Spleen (tissue), 11 donors: ENCODE measurements around the gene ITGB5. TPM values are rescaled to one million over a fixed set of nuclear protein-coding genes. Genes with fewer than 3 reads are reported as not detected.

Source experiments
- DNase-seq: peaks from one replicate; pipeline ENCODE4 v3.0.0-alpha.2; 2020
- H3K27ac ChIP-seq, 8 donors: fragments of 200-600 bp; sonication (generic) in 7 of 8; 1 replicate in 4 of 8; 2 replicates in 4 of 8; pipeline versions ENCODE4 v1.5.0 to v1.8.0; 2016 to 2021; ENCODE audit warnings: inconsistent platforms in 4 of 8, mild to moderate bottlenecking in 4 of 8, moderate library complexity in 1 of 8
- H3K27me3 ChIP-seq, 7 donors: fragments of 200-600 bp; sonication (generic) in 6 of 7; replicated peaks in 1 of 7; 1 replicate in 4 of 7; 2 replicates in 3 of 7; pipeline versions ENCODE4 v1.5.0 to v1.8.0; 2016 to 2021; ENCODE audit warnings: inconsistent platforms in 3 of 7, mild to moderate bottlenecking in 1 of 7
- H3K36me3 ChIP-seq, 6 donors: fragments of 200-600 bp; sonication (generic) in 5 of 6; 1 replicate in 4 of 6; 2 replicates in 2 of 6; pipeline versions ENCODE4 v1.5.0 to v1.8.0; 2016 to 2021; ENCODE audit warnings: inconsistent platforms in 2 of 6
- H3K4me1 ChIP-seq, 6 donors: fragments of 200-600 bp; sonication (generic) in 5 of 6; 1 replicate in 3 of 6; 2 replicates in 3 of 6; pipeline versions ENCODE4 v1.5.0 to v1.8.0; 2016 to 2021; ENCODE audit warnings: inconsistent platforms in 3 of 6
- H3K4me3 ChIP-seq, 8 donors: fragments of 200-600 bp; sonication (generic) in 7 of 8; 1 replicate in 4 of 8; 2 replicates in 4 of 8; pipeline versions ENCODE4 v1.5.0 to v1.8.0; 2016 to 2021; ENCODE audit warnings: inconsistent platforms in 4 of 8, mild to moderate bottlenecking in 4 of 8, moderate library complexity in 2 of 8
- H3K9me3 ChIP-seq, 8 donors: fragments of 200-600 bp; sonication (generic) in 7 of 8; 1 replicate in 4 of 8; 2 replicates in 4 of 8; pipeline versions ENCODE4 v1.5.0 to v1.8.0; 2016 to 2021; ENCODE audit warnings: inconsistent platforms in 4 of 8
- CTCF ChIP-seq, 11 experiments: fragments of 200-600 bp in 7 of 11; fragments of 450-650 bp in 4 of 11; sonication (generic) in 4 of 11; IDR thresholded peaks in 8 of 11; conservative IDR thresholded peaks in 3 of 11; 1 replicate in 7 of 11; 2 replicates in 4 of 11; pipeline versions ENCODE4 v1.4.0 to v1.8.0; 2016 to 2021; ENCODE audit warnings: antibody characterized with exemption in 11 of 11, inconsistent platforms in 4 of 11, mild to moderate bottlenecking in 1 of 11
- POLR2A ChIP-seq, 3 donors: fragments of 450-650 bp; IDR thresholded peaks; one replicate each; pipeline ENCODE4 v1.5.1; 2017; ENCODE audit warnings: antibody characterized with exemption in 3 of 3, mild to moderate bottlenecking in 1 of 3
- POLR2AphosphoS5 ChIP-seq, 3 donors: sonication (generic); formaldehyde crosslinking; IDR thresholded peaks; one replicate each; pipeline ENCODE4 v1.5.1; 2017; ENCODE audit warnings: antibody characterized with exemption in 3 of 3
- WGBS, 5 donors: extraction: QIAGEN DNeasy Blood & Tissue Kit in 3 of 5; methylation state at CpG; one replicate each; pipeline versions ENCODE4 v1.1.5 to v1.1.7; 2013 to 2018; 5-methylcytosine and 5-hydroxymethylcytosine counted together
- intact Hi-C: fragments of 100-400 bp; cut with DNase I; formaldehyde crosslinking; loops from one replicate; pipeline ENCODE4 v1.15.0; 2023; ENCODE audit warnings: low total_unique reads
- polyA plus RNA-seq, 3 donors: library from polyadenylated mRNA; stranded (reverse); fragments of 200-250 nt; gene quantifications; one replicate each; pipeline ENCODE4 v1.2.1, GENCODE V29; 2013
- total RNA-seq, 7 donors: library from RNA; depleted of rRNA in 3 of 7; stranded (reverse); fragments of >200 nt in 3 of 7; fragmentation: NEBNext Ultra II Directional in 4 of 7; extraction: Animal tissue kit (Norgen Biotek cat#: 25700) in 4 of 7; gene quantifications; one replicate each; pipeline versions ENCODE4 v1.1.0 to v1.2.1, GENCODE V29; 2016 to 2021
- donor health status: healthy with polysubstance abuse.
- donor health status: DM: no; HTN: no; CAD: no; lungs with moderate emphysema.
- donor health status: DM: no; HTN: no; CAD: no.
- donor health status: Bipolar disorder and iron deficiency.
- donor health status: healthy.
- donor health status: DM: no; HTN: no; CAD: no.
- donor health status: DM: yes; HTN: yes; CAD: no.

Gene ITGB5
- total and polyA plus RNA-seq, 10 donors: 7.4 to 227 (median 108) TPM

- Histone ChIP-seq H3K9me3 (no peaks in the 10 kb centered on the region), H3K36me3 (no peaks in the 10 kb centered on the region), H3K4me1 (peaks cover 0 to 17% (median 14%) of the 10 kb centered on the region in 6 donors), H3K4me3 (no peak overlapping the region), H3K27ac (no peak overlapping the region), H3K27me3 (no peaks in the 10 kb centered on the region)
- DNase-seq: no peak
- TF ChIP-seq CTCF (IDR thresholded peaks at IDR 0.05 in 8 of 11, conservative IDR thresholded peaks at IDR 0.05 in 3 of 11): no peak
- no peak for TF ChIP-seq POLR2AphosphoS5 (IDR thresholded peaks at IDR 0.05)
- TF ChIP-seq POLR2A (IDR thresholded peaks at IDR 0.05): no peak
- intact Hi-C loops: loop anchor here (5.0 kb wide), 1 partner anchor 143 kb away; no protein-coding TSS in a partner anchor
- WGBS, 5 donors: 80 to 91% (median 82%) methylated on average over 6 of the region's 6 CpGs
Observed at GRCh38 chr3:124904835-124905492, 17.8 kb upstream of the ITGB5 start.

- Histone ChIP-seq H3K27ac (no peak overlapping the region), H3K27me3 (no peaks in the 10 kb centered on the region), H3K9me3 (no peaks in the 10 kb centered on the region), H3K4me3 (no peak overlapping the region), H3K4me1 (peaks cover 0 to 24% (median 16%) of the 10 kb centered on the region in 6 donors), H3K36me3 (no peaks in the 10 kb centered on the region)
- intact Hi-C loops: loop anchor here (5.0 kb wide), 1 partner anchor 142 kb away; no protein-coding TSS in a partner anchor
- WGBS, 5 donors: 68 to 87% (median 73%) methylated on average over 1 of the region's 1 CpG
- DNase-seq: no peak
- TF ChIP-seq POLR2AphosphoS5 (IDR thresholded peaks at IDR 0.05) (no peak), POLR2A (IDR thresholded peaks at IDR 0.05) (no peak)
Observed at GRCh38 chr3:124903896-124904834, 17.0 kb upstream of the ITGB5 start.

GRCh38 chr3:124896824-124897526 is 9.8 kb upstream of the ITGB5 start:
- DNase-seq: no peak
- no peak overlapping the region for H3K4me3 ChIP-seq
- H3K9me3 ChIP-seq: no peaks in the 10 kb centered on the region
- 84 to 98% (median 97%) methylated on average over 1 of the region's 1 CpG for WGBS, 5 donors
- peaks cover 0 to 27% (median 16%) of the 10 kb centered on the region in 6 donors for H3K4me1 ChIP-seq
- H3K36me3 ChIP-seq: no peaks in the 10 kb centered on the region
- intact Hi-C loops: no loop called here
- no peak overlapping the region for H3K27ac ChIP-seq
- TF ChIP-seq POLR2AphosphoS5 (IDR thresholded peaks at IDR 0.05) (no peak), CTCF (IDR thresholded peaks at IDR 0.05 in 8 of 11, conservative IDR thresholded peaks at IDR 0.05 in 3 of 11) (no peak), POLR2A (IDR thresholded peaks at IDR 0.05) (no peak)
- H3K27me3 ChIP-seq: no peaks in the 10 kb centered on the region

- intact Hi-C loops: no loop called here
- DNase-seq: no peak
- Histone ChIP-seq H3K9me3 (no peaks in the 10 kb centered on the region), H3K36me3 (no peaks in the 10 kb centered on the region), H3K27ac (no peak overlapping the region), H3K4me3 (no peak overlapping the region), H3K27me3 (no peaks in the 10 kb centered on the region), H3K4me1 (peaks cover 0 to 18% (median 7%) of the 10 kb centered on the region in 6 donors)
- TF ChIP-seq CTCF (IDR thresholded peaks at IDR 0.05 in 8 of 11, conservative IDR thresholded peaks at IDR 0.05 in 3 of 11) (no peak), POLR2AphosphoS5 (IDR thresholded peaks at IDR 0.05) (no peak), POLR2A (IDR thresholded peaks at IDR 0.05) (no peak)
- 90 to 97% (median 92%) methylated on average over 7 of the region's 7 CpGs for WGBS, 5 donors
Observed at GRCh38 chr3:124895756-124896155, 8.6 kb upstream of the ITGB5 start.
